Suprapubic skin (tissue), 4 donors: Measurements from ENCODE around the gene MMP17. TPM values are rescaled to one million over a fixed set of nuclear protein-coding genes. Genes with fewer than 3 reads are reported as not detected.

Experiments
- DNase-seq, 2 donors: peaks; one replicate each; pipeline ENCODE4 v3.0.0-alpha.2; 2019; ENCODE audit warnings: low spot score in 2 of 2
- H3K27ac ChIP-seq: fragments of 200-600 bp; sonication (generic); one replicate; pipeline ENCODE4 v1.5.1; 2019
- H3K27me3 ChIP-seq: fragments of 200-600 bp; sonication (generic); one replicate; pipeline ENCODE4 v1.5.1; 2019
- H3K36me3 ChIP-seq: fragments of 200-600 bp; sonication (generic); one replicate; pipeline ENCODE4 v1.5.1; 2019
- H3K4me1 ChIP-seq: fragments of 200-600 bp; sonication (generic); one replicate; pipeline ENCODE4 v1.5.1; 2019
- H3K4me3 ChIP-seq: fragments of 200-600 bp; sonication (generic); one replicate; pipeline ENCODE4 v1.5.1; 2019; ENCODE audit warnings: mild to moderate bottlenecking
- H3K9me3 ChIP-seq: fragments of 200-600 bp; sonication (generic); one replicate; pipeline ENCODE4 v1.5.1; 2019
- CTCF ChIP-seq, 2 donors: fragments of 200-600 bp in 1 of 2; fragments of 450-650 bp in 1 of 2; sonication (generic) in 1 of 2; IDR thresholded peaks; one replicate each; pipeline ENCODE4 v1.5.1; 2016 to 2019; ENCODE audit warnings: antibody characterized with exemption in 2 of 2, mild to moderate bottlenecking in 1 of 2, moderate library complexity in 1 of 2
- EP300 ChIP-seq: sonication (generic); formaldehyde crosslinking; IDR thresholded peaks from one replicate; pipeline ENCODE4 v1.6.1; 2017; ENCODE audit warnings: antibody characterized with exemption
- POLR2A ChIP-seq, 2 donors: fragments of 450-650 bp; IDR thresholded peaks; one replicate each; pipeline ENCODE4 v1.6.1; 2017; ENCODE audit warnings: antibody characterized with exemption in 2 of 2, mild to moderate bottlenecking in 2 of 2, moderate library complexity in 2 of 2
- POLR2AphosphoS5 ChIP-seq, 3 donors: sonication (generic); formaldehyde crosslinking; IDR thresholded peaks; one replicate each; pipeline ENCODE4 v1.6.1; 2017; ENCODE audit warnings: antibody characterized with exemption in 3 of 3
- WGBS: methylation state at CpG from one replicate; pipeline ENCODE4 v1.1.5; 2018; 5-methylcytosine and 5-hydroxymethylcytosine counted together
- total RNA-seq, 4 donors: library from RNA; depleted of rRNA; stranded (reverse); fragments of >200 nt; gene quantifications; one replicate each; pipeline ENCODE4 v1.1.0, GENCODE V29; 2016

MMP17 gene
- total RNA-seq, 4 donors from 2014 or later = 3.0 to 10.1 (median 5.6) TPM

GRCh38 chr12:131893605-131894312 is 65.6 kb downstream of the MMP17 start:
- Histone ChIP-seq H3K9me3 (no peaks in the 10 kb centered on the region), H3K4me3 (peak overlapping the region; percentile 77), H3K27ac (peak overlapping the region; percentile 93), H3K36me3 (peaks cover 10% of the 10 kb centered on the region), H3K4me1 (peaks cover 30% of the 10 kb centered on the region), H3K27me3 (no peaks in the 10 kb centered on the region)
- no peak for DNase-seq
- 27% methylated on average over 16 of the region's 19 CpGs for WGBS
- TF ChIP-seq EP300 (no peak), CTCF (IDR thresholded peaks at IDR 0.05) (no peak), POLR2A (IDR thresholded peaks at IDR 0.05) (no peak), POLR2AphosphoS5 (IDR thresholded peaks at IDR 0.05) (no peak)

- Histone ChIP-seq H3K9me3 (no peaks in the 10 kb centered on the region), H3K27ac (peak within 1 kb of the TSS; percentile 93), H3K4me1 (peaks cover 30% of the 10 kb centered on the region), H3K27me3 (no peaks in the 10 kb centered on the region), H3K36me3 (peaks cover 14% of the 10 kb centered on the region), H3K4me3 (peak within 1 kb of the TSS; percentile 77)
- 0% methylated on average over 10 of the region's 64 CpGs for WGBS
- TF ChIP-seq POLR2AphosphoS5 (IDR thresholded peaks at IDR 0.05) (no peak), POLR2A (IDR thresholded peaks at IDR 0.05) (peak; percentile 18 to 77)
- DNase-seq = peak; percentile 96
These were observed 66.2 kb downstream of the MMP17 start, which contains the start of gene ULK1 for GRCh38 chr12:131894313-131894860. Gene ULK1, plus strand, starts transcription at chr12:131894622. Its CDS starts 380 bp downstream, at chr12:131895002.

- no peaks in the 10 kb centered on the region for H3K9me3 ChIP-seq
- peaks cover 38% of the 10 kb centered on the region for H3K4me1 ChIP-seq
- peak overlapping the region; percentile 93 for H3K27ac ChIP-seq
- H3K4me3 ChIP-seq = peak overlapping the region; percentile 77
- H3K27me3 ChIP-seq = no peaks in the 10 kb centered on the region
- TF ChIP-seq POLR2A (IDR thresholded peaks at IDR 0.05) (no peak), CTCF (IDR thresholded peaks at IDR 0.05) (no peak), POLR2AphosphoS5 (IDR thresholded peaks at IDR 0.05) (no peak), EP300 (no peak)
- 2% methylated on average over 14 of the region's 54 CpGs for WGBS
- peaks cover 18% of the 10 kb centered on the region for H3K36me3 ChIP-seq
- DNase-seq = peak; percentile 75 to 81
These were observed 66.9 kb downstream of the MMP17 start for GRCh38 chr12:131894981-131895639.

GRCh38 chr12:131895640-131896079 is 67.5 kb downstream of the MMP17 start:
- peak overlapping the region; percentile 93 for H3K27ac ChIP-seq
- peak overlapping the region; percentile 77 for H3K4me3 ChIP-seq
- H3K36me3 ChIP-seq = peaks cover 18% of the 10 kb centered on the region
- no peaks in the 10 kb centered on the region for H3K27me3 ChIP-seq
- TF ChIP-seq POLR2AphosphoS5 (IDR thresholded peaks at IDR 0.05) (no peak), POLR2A (IDR thresholded peaks at IDR 0.05) (no peak), EP300 (no peak), CTCF (IDR thresholded peaks at IDR 0.05) (no peak)
- DNase-seq = no peak
- H3K4me1 ChIP-seq = peaks cover 43% of the 10 kb centered on the region
- 0% methylated on average over 5 of the region's 12 CpGs for WGBS
- no peaks in the 10 kb centered on the region for H3K9me3 ChIP-seq

GRCh38 chr12:131896080-131896810 is 68.1 kb downstream of the MMP17 start:
- Histone ChIP-seq H3K27ac (peak overlapping the region; percentile 93), H3K9me3 (no peaks in the 10 kb centered on the region), H3K4me1 (peaks cover 44% of the 10 kb centered on the region), H3K36me3 (peaks cover 18% of the 10 kb centered on the region), H3K27me3 (no peaks in the 10 kb centered on the region), H3K4me3 (peak overlapping the region; percentile 77)
- TF ChIP-seq CTCF (IDR thresholded peaks at IDR 0.05) (no peak), EP300 (no peak), POLR2AphosphoS5 (IDR thresholded peaks at IDR 0.05) (no peak), POLR2A (IDR thresholded peaks at IDR 0.05) (peak in 1 of 2 donors; percentile 86)
- peak; percentile 93 to 95 for DNase-seq
- 2% methylated on average over 12 of the region's 39 CpGs for WGBS
